HL-60/S4 treated with phorbol 12-myristate 13-acetate at 8.2 ng/mL for 4 days and 3 days (cell line): ENCODE measurements around the gene RAI1.

Source experiments
- in situ Hi-C: fragments of 300-500 bp; cut with MboI; formaldehyde crosslinking; loops from 2 replicates; pipeline ENCODE4 v1.15.0; 2022; ENCODE audit warnings: low sequenced_read_pairs

The RAI1 gene

DNA sequence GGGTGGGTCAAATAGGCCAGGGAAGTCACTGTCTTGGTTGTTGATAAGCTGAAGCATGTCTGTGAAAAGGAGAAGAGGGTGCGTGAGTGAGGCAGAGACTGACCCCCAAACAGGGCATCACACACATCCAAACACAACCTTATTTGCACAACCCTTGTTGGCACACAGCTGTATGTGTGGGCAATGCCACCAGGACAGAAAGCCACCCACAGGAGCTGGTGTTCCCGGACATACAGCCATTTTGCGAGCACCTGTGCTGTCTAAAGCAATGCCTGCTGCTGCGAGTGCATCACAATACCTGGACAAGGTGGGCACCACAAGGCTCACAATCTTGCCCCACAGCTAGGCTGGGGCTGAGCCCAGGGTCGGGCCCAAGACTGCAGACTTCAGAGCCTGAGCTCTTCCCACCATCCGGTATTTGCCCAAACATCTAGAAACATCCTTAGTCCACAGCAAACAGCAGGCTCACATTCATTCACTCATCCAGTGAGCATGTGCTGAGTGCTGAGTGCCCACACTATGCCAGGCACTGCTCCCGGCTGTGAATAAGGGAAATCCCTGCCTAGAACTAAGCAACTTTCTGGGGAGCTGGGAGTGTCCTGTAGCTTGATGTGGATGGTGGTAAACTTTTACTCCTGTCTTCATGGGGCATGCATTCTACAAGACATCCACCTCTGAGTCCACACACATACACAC lies 139.4 kb downstream of the RAI1 start:
- in situ Hi-C loops, result no loop called here

DNA sequence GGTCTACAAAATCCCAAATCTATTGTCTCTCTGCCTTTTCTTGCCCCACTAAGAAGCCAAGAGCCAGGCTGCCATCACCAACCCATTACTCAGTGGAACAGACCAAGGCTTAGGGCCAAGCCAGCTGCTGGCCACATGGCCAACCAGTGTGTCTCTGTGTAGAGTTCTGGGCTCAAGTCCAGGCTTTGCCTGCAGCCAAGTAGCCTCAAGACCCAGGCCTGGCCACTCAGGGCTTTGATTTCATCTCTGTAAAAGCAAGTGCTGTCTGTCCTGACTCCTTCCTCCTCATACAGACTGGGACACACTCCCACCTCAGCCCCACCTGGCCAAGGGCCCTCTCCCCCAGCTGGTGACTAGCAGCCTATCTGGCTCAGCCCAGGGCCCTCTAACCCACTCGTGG lies 140.9 kb downstream of the RAI1 start:
- in situ Hi-C loops, result no loop called here

DNA sequence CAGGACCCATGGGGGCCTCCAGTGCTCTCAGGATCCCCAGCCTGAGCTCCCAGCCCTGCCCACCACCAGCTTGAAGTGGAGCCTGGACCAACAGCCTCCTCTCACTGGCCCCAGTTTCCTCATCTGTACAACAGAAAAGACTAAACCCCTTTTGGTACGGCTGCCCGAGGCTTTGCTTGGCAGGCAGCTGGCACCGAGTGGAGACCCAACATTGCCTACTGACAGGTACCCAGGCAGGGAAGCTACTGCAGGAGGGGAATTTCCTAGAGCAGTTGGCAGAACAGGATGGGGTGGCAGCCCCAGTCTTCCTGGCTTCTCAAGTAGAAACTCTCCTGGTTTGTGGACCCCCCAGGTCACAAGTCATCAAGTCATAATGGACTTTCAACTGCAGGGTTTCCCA lies 141.4 kb downstream of the RAI1 start:
- in situ Hi-C loops, result no loop called here

DNA sequence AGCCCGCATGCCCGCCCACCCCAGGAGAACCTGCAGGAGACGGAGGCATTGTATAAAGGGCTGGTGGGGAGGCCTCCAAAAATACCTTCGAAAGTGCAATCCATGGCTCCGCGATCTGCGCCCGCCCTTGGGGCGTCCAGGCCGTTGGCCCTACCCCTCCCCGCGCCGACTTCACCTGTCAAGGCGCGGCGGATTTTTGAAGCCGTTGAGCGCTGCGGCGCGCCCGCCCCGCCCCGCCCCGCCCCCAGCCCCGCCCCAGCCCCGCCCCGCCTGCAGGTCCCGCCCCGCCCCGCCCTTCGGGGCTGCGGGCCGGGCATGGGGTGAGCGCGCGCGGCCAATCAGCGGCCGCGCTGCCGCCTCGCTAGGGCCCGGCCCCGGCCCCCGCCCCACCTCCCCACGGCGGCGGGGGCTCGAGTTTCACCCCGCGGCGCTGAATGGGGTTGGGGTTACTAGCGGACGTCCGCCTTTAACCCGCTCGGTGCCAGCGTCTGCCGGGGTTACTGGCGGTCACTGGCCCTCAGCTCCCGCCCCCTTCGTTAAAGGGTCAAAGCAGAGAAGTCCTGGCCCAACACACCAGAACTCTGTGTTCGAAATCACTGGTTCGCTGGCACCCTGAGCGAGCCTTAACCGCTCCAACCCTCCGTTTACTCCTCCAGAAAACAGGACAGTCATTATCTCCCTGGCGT lies 142.3 kb downstream of the RAI1 start:
- in situ Hi-C loops, result no loop called here

DNA sequence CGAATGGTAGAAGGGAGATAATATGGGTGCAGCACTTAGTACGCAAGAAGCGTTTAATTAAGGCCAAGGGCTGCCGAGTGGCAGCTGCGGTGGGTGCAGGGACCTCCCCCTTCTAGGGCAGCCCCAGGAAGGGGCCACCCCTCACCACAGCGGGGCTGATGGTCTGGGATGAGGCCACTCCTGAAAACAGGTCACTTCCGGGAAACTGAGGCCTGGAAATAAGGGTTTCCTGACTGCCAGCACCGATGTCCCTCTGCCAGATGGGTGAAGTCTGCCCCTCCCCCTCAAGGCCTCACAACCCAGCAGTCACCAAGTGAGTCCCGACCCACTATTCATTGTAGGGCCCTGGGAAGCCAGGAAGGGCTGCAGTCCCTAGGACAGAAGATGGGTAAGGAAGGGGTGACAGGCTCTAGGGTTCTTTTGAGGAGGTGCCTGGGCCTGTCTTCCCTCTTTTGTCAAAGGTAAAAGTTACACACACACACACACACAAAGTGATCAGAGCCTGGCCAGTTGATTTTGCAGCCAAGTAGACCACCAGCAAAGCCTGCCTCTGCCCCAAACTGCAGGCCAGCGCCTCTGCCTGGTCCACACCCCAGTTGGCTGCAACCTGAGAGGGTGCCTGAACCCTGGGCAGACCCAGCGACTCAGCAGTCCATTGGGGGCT lies 143.0 kb downstream of the RAI1 start:
- in situ Hi-C loops, result no loop called here

DNA sequence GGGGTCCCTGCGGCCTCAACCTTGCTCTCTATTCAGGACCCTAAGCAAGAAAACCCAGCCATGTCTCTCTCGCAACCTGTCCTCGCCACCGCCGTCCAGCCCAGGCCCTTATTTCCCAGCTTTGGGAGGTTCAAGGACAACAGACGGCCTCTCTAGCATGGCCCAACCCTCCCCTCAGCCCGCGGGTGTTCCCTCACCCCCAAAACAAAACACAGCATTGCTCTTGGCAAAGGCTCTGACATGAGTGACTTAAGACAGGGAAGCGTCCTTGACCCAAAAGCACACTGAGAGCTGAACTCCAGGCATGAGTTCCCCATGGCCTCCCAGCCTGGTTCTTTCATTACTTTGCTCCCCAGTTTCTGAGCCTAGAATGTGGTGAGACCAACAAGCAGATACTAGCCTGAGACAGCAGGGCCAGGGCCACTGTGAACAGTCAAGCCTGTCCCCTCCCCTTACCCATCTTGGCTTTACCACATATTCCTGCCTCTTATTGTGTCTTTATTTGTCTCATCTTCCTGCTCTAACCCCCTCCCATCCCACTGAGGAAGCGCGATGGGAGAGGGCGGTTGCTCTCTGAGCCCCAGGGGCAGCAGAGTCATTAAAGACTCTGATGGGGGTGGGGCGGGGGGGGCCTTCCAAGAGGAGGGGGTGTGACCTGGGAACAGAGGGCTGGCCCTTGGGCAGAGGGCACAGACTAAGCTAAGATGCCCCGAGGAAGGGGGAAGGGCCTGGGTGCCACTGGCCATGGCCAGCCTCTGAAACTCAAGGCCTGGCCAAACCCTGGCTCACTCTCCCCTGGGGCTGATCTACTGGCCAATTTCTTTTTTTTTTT lies 143.7 kb downstream of the RAI1 start:
- in situ Hi-C loops, result no loop called here

DNA sequence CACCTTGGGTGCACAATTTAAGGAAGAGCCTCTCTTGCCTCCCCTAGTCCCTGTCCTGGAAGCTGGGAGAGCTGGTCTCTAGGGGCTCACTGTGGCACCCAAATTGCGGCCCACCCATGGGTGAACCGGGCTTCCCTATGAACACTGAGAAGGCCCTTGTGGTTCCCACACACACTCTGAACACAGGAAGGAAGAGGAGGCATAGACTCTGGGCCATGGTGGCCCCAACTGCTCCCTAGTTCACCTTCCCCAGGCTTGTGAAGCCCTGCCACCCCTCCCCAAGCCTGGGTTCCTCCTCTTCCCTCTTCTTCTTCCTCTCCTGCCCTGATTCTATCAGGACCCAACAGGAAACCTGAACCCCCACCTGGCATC lies 145.1 kb downstream of the RAI1 start:
- in situ Hi-C loops, result no loop called here

DNA sequence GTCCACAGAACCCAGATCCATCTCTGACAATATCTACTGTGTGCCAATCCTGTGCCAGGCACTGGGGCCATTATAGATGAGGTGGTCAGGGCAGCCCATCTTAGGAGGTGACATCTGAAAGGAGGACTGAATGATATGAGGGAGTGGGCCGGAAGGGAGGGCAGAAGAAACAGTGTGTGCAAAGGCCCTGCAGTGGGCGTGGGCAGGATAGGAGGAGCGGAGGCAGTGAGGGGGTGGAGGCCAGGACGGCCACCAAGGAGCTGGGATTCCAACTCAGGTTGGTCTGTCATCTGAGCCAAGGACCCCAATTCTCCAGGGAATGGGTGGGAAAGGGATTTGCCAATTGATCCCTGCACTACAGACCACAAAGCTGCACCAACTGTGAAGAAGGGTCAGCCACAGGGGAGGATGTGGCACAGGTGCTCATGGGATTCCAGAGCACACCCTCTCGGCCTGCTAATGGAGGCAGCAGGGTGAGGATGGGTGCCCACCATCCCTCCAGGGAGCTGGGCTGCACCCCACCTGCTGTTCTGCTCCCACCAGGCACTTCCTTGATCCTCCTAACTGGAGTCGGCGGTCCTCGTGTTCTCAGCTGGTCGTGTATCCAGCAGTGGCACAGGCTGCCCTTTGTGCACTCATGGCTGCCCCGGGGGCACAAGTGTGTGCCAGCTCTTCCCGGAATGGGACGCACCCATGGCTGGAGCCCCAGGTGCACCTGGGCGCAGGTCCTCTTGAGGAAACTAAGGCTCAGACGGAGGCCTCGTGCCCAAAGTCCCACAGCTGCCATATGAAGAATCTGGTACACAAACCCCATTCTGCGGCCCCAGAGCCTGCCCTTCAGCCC lies 145.9 kb downstream of the RAI1 start:
- in situ Hi-C loops, result no loop called here

DNA sequence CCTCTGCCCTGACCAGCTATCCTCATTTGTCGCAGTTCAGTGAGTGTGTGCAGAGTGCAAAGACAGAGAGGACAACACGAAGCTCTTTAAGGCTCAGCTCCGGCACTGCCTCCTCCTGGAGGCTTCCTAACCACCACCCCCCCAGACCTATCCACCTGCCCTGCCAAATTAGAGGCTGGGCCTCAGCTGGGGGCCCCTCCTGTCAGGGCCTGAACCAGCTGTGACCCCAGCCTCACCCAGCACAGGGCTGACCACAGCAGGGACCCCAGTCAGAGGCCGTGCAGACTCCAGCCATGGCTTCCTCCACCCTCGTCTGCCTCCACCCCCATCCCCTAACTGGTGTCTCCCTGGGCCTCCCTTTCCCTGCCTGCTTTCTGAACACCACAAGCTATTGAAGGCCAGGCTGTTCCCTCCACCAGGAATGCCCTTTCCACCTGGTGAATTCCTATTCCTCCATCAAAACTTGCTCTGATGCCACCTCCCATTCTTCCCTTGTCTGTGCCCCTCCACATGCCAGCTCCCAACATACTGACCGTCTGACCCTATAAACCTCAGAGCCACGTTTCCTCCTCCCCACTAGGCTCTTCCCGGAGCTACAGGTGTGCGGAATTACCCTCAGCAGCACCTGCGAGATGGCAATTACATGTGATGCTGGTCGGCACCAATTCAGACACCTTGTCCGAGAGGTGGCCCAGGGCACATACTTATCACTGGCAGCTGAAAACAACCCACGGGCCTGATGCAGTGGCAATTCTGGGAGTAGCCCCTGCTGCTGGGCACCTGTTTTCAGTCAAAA lies 146.8 kb downstream of the RAI1 start:
- in situ Hi-C loops, result no loop called here

DNA sequence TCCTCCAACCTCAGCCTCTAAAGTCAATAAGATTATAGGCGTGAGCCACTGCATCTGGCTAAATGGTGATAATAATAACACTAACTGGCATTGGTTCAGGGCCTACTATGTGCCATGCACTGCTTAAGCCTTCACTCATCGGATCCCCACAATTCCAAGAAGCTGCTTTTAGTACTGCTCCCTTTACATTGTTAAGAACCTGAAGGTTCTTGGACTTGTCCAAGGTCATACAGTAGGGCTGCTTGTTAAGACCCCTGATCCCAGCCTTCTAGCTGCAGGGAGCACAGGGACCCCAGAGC lies 149.0 kb downstream of the RAI1 start:
- in situ Hi-C loops, result no loop called here

DNA sequence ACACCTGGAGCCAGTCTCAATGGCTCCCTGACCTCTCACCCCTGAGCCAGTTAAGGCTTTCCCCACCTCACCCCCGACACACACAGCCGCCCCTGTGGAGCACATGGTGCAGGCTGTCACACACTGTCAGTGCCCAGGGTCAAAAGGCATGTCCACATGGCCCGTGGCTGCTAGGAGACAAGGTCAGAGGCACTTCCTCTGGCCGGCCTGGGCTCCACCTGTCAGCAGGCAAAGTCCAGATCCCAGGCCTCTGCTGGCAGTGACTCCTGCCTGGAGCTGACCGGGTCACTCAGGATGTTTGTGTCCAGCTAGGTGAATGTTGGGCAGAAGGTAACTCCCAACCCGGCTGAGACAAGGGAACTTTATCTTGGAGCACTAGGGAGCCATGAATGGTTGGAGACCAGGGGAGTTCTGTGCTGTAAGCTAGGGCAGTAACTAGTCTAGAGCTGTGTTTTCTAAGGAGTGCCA lies 149.5 kb downstream of the RAI1 start:
- in situ Hi-C loops, result no loop called here

DNA sequence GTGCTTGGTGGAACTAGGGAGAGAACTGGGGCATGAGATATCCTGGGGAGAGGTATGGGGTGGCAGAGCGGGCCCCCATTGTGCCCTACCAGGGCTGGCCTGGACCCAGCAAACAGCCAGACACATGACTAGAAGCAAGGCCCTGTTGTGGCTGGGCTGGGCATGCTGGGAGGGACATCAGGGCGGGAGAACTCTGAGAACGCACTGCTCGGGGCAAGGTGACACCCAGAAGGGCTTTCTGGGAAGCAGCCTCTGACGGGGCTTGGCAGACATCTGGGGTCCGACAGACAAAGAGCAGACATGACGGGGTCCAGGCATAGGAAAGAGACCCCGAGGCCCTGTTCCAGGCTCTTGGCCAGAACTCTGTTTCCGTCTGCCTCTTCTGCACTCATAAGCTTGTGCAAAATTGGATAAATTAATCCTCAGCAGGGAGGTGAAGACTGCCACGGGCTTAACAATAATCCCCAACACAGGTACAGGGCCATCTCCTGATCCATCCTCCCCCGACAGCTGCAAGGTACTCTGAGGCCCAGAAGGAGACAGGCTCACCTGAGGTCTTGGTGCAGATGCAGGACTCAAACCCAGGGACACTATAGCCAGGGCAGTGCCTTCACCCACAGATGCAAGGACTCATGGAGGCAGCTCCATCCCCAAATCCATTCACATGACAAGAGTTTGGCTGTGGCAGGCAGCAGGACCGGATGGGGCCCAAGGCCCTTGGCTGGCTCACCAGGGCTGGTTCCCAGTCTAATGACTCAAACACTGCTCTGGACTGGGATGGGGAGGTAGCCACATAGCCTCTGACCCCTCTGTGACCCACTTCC lies 150.2 kb downstream of the RAI1 start:
- in situ Hi-C loops, result no loop called here

DNA sequence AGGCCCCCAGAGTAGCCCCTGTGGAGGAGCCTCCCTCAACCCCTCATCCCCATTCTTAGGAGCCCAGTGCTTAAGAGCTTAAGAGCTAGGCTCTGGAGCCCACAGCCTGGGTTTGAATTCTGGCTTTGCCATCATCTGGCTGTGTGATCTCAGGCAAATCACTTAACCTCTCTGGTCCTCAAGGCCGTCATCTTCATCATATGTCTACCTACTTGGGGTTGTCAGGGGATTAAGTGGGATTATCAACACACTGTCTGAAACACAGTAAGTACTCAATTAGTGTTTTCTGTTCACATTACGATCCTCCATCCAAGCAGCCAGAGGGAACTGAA lies 150.7 kb downstream of the RAI1 start:
- in situ Hi-C loops, result no loop called here

DNA sequence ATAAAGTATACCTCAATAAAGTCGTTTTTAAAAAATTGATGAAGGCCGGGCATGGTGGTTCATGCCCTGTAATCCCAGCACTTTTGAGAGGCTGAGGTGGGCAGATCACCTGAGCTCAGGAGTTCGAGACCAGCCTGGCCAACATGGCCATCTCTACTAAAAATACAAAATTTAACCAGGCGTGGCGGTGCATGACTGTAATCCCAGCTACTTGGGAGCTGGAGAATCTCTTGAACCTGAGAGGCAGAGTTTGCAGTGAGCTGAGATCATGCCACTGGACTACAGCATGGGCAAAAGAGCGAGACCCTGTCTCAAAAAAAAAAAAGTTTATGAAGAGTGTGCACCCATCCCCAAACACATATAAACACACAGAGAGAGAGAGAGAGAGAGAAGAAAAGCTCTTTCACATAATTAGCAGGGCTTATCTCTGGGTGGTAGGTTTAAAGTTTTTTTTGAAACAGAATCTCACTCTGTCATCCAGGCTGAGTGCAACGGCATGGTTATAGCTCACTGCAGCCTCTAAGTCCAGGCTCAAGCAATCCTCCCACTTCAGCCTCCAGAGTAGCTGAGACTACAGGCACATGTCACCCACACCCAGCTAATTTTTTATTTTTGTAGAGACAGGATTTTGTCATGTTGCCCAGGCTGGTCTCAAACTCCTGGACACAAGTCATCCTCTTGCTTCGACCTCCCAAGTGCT lies 152.6 kb downstream of the RAI1 start:
- in situ Hi-C loops, result no loop called here

DNA sequence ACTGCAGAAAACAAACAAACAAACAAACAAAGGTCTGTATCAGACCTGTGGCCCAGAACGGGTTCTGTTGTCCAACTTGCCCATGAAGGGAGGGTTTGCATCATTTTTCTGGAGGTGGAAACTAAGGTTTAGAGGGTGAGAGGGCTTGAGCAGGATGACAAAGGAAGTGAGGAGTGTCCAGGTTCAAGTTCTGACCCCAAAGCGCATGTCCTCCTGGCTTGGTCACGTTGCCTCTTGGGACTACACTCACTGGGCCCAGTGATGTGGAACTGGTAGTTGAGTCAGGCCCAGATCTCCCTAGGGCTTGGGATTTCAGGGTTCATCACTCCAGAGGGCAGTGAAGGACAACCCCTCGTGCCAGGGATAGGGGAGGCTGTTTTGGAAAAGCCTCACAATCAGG lies 153.7 kb downstream of the RAI1 start:
- in situ Hi-C loops, result no loop called here

DNA sequence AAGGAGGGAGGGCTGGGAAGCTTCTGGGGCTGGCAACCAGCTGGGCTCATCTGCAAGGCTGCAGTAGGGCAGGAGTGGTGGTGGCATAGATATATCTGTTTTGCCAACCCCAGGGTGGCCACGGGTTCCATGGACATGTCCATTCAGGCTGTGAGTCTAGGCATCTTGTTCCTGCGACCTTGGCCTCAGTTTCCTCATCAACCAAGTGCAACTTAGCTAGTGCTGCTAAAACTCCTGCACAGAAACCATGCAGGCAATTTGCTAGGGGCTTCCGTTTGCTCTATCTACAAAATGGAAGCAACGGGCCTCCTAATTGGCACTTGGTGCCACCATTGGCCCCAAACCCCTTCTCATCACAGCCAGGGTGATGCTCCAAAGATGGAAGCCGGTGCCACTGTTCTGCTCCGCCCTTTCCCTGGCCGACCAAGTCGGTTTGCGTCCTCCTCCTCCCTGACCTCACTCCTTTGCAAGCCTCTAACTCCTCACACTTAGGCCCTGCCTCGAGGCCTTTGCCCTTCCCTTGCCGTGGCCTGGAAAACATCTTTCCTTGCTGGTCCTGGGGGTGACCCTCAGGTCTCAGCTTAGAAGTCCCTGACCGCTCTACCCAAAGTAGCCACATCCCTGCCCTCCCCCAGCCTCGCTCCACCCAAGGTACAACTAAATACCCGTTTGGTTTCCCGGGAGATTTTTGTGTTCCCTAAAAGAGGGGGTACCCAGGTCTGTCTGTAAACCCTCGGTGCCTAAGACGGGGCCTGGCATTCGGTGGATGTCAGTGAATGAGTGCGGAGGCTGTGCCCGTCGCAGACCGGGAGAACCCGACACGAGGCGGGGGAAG lies 154.4 kb downstream of the RAI1 start:
- in situ Hi-C loops, result no loop called here

DNA sequence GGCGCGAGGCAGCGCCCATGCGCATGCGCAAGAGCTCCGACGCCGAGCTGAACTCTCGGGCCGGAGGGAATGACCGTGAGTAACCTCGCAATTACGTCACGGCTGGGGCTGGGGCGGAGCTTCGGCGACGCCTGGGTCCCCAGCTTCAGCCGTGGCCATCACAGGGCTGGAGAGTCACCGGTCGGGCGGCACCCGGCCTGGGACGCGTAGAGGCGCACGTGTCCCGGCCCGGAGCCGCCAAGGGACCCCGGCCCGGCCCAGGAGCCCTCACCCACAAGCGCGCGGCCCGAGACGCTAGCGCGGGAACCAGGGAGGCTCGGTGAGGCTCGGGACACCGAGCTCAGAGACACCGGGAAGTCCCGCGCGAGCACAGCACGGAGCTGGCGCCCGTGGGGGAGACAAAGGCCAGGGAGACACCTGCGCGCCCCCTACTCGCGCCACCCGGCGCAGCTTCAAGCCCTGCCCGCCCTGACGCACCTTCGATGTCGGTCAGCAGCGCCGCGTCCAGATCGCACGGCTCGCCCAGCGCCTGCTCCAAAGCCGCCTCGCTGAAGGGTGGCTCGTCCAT lies 155.1 kb downstream of the RAI1 start:
- in situ Hi-C loops, result no loop called here
